ENCODE data around the gene IL1RAPL2. TPM values are rescaled to one million over a fixed set of nuclear protein-coding genes. Genes with fewer than 3 reads are reported as not detected.

IL1RAPL2 gene
- total RNA-seq, 1 donor from 2014 or later: not detected

GRCh38 chrX:105263171-105263570 is 697.2 kb downstream of the IL1RAPL2 start:
- no peak for DNase-seq (ENCODE audit: low spot score)
- no peaks in the 10 kb centered on the region for H3K27me3 Mint-ChIP-seq (ENCODE audit: low read depth)
- H3K27ac Mint-ChIP-seq (ENCODE audit: unreplicated experiment): no peak overlapping the region
- TF ChIP-seq, protein P1, sequence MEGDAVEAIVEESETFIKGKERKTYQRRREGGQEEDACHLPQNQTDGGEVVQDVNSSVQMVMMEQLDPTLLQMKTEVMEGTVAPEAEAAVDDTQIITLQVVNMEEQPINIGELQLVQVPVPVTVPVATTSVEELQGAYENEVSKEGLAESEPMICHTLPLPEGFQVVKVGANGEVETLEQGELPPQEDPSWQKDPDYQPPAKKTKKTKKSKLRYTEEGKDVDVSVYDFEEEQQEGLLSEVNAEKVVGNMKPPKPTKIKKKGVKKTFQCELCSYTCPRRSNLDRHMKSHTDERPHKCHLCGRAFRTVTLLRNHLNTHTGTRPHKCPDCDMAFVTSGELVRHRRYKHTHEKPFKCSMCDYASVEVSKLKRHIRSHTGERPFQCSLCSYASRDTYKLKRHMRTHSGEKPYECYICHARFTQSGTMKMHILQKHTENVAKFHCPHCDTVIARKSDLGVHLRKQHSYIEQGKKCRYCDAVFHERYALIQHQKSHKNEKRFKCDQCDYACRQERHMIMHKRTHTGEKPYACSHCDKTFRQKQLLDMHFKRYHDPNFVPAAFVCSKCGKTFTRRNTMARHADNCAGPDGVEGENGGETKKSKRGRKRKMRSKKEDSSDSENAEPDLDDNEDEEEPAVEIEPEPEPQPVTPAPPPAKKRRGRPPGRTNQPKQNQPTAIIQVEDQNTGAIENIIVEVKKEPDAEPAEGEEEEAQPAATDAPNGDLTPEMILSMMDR (IDR thresholded peaks at IDR 0.05): no peak
- no peak overlapping the region for H3K4me3 Mint-ChIP-seq (ENCODE audit: unreplicated experiment)
- no peaks in the 10 kb centered on the region for H3K36me3 Mint-ChIP-seq (ENCODE audit: low read depth)
- peaks cover 13% of the 10 kb centered on the region for H3K9me3 Mint-ChIP-seq (ENCODE audit: low read depth)
- H3K4me1 Mint-ChIP-seq (ENCODE audit: low read depth): no peaks in the 10 kb centered on the region

DNA sequence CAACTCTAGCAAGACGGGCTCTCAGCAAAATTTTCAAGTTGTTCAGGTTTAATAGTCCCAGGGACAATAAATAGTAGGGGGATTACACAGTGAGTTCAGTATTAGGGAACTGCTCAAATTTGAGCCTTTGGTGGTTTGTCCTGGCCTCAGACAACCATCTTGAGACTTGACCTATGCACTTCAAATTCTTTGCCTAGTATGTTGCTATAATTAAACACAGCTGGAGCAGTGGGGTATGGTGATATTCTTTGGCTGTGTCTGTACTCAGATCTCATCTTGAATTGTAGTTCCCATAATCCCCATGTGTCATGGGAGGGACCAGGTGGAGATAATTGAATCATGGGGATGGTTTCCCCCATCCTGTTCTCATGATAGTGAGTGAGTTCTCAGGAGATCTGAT is 697.8 kb downstream of the IL1RAPL2 start:
- H3K9me3 Mint-ChIP-seq (ENCODE audit: low read depth): peaks cover 7% of the 10 kb centered on the region
- no peaks in the 10 kb centered on the region for H3K36me3 Mint-ChIP-seq (ENCODE audit: low read depth)
- no peak overlapping the region for H3K27ac Mint-ChIP-seq (ENCODE audit: unreplicated experiment)
- no peak overlapping the region for H3K4me3 Mint-ChIP-seq (ENCODE audit: unreplicated experiment)
- DNase-seq (ENCODE audit: low spot score): no peak
- TF ChIP-seq, protein P1 (IDR thresholded peaks at IDR 0.05): no peak
- no peaks in the 10 kb centered on the region for H3K4me1 Mint-ChIP-seq (ENCODE audit: low read depth)
- H3K27me3 Mint-ChIP-seq (ENCODE audit: low read depth): no peaks in the 10 kb centered on the region

- Mint-ChIP-seq H3K36me3 (ENCODE audit: low read depth) (no peaks in the 10 kb centered on the region), H3K27me3 (ENCODE audit: low read depth) (no peaks in the 10 kb centered on the region), H3K9me3 (ENCODE audit: low read depth) (peaks cover 6% of the 10 kb centered on the region), H3K4me1 (ENCODE audit: low read depth) (no peaks in the 10 kb centered on the region), H3K4me3 (ENCODE audit: unreplicated experiment) (no peak overlapping the region), H3K27ac (ENCODE audit: unreplicated experiment) (no peak overlapping the region)
- DNase-seq (ENCODE audit: low spot score): no peak
- TF ChIP-seq, protein P1 (IDR thresholded peaks at IDR 0.05): no peak
Measured at GRCh38 chrX:105265093-105265492, 699.1 kb downstream of the IL1RAPL2 start.

DNA sequence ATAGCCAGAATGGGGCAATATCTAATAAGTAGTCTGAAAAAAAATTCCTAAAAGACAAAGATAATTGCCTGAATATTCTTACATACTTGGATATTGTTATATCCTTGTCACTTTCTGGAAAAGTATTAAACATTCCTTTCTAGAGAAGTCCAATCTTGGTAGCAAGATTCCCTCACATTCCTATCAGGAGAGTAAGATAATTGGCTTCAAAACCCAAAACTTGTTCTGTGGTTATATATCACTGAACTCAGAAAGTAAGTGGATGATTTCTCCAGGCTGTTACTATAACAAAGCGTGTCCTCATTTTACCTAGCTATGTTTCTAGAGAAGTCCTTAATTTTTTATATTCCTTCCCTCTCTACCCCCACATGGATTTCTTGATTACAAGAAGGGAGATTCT is 700.5 kb downstream of the IL1RAPL2 start:
- DNase-seq (ENCODE audit: low spot score): no peak
- TF ChIP-seq, protein P1 (IDR thresholded peaks at IDR 0.05): no peak
- peaks cover 3% of the 10 kb centered on the region for H3K9me3 Mint-ChIP-seq (ENCODE audit: low read depth)
- H3K27ac Mint-ChIP-seq (ENCODE audit: unreplicated experiment): no peak overlapping the region
- no peaks in the 10 kb centered on the region for H3K36me3 Mint-ChIP-seq (ENCODE audit: low read depth)
- no peaks in the 10 kb centered on the region for H3K27me3 Mint-ChIP-seq (ENCODE audit: low read depth)
- no peaks in the 10 kb centered on the region for H3K4me1 Mint-ChIP-seq (ENCODE audit: low read depth)
- no peak overlapping the region for H3K4me3 Mint-ChIP-seq (ENCODE audit: unreplicated experiment)

DNA sequence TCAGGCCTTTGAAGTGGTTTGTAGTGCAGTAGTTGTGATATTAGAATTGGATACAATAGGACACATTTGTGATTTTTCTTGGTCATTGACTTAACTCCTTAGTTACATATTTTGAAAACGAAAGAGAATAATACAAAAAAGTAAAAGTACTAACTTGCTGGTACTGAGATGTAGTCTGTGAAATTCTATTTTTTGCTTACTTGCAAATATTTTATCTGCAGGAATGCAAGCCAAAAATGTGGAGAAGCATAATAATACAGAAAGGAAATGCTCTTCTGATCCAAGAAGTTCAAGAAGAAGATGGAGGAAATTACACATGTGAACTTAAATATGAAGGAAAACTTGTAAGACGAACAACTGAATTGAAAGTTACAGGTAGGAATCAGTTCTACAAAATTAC is 701.2 kb downstream of the IL1RAPL2 start:
- H3K27me3 Mint-ChIP-seq (ENCODE audit: low read depth): no peaks in the 10 kb centered on the region
- H3K9me3 Mint-ChIP-seq (ENCODE audit: low read depth): peaks cover 3% of the 10 kb centered on the region
- DNase-seq (ENCODE audit: low spot score): no peak
- H3K36me3 Mint-ChIP-seq (ENCODE audit: low read depth): no peaks in the 10 kb centered on the region
- H3K4me3 Mint-ChIP-seq (ENCODE audit: unreplicated experiment): no peak overlapping the region
- TF ChIP-seq, protein P1 (IDR thresholded peaks at IDR 0.05): no peak
- H3K27ac Mint-ChIP-seq (ENCODE audit: unreplicated experiment): no peak overlapping the region
- no peaks in the 10 kb centered on the region for H3K4me1 Mint-ChIP-seq (ENCODE audit: low read depth)
